ENCODE data around the gene CPEB4. TPM values are rescaled to one million over a fixed set of nuclear protein-coding genes. Genes with fewer than 3 reads are reported as not detected.

Gene CPEB4
- total RNA-seq, 1 donor from 2014 or later: 22.6 TPM

Other genes with a start within 250 kb of the CPEB4 start
- not detected in 2 replicates for gene C5orf47, start 100.8 kb downstream of the CPEB4 start, total RNA-seq
- gene NSG2, start 157.4 kb downstream of the CPEB4 start, total RNA-seq: not detected in 2 replicates